ENCODE data around the gene KDELR3.

KDELR3 gene

GRCh38 chr22:38437416-38437815 lies 30.5 kb upstream of the KDELR3 start:
- in situ Hi-C loops (cut with HindIII; ENCODE audit: low sequenced_read_pairs) = no loop called here

GRCh38 chr22:38440747-38441350 lies 27.0 kb upstream of the KDELR3 start:
- in situ Hi-C loops (cut with HindIII; ENCODE audit: low sequenced_read_pairs) = no loop called here

- in situ Hi-C loops (cut with HindIII; ENCODE audit: low sequenced_read_pairs) = no loop called here
These were observed 26.1 kb upstream of the KDELR3 start for GRCh38 chr22:38441620-38442287.

- in situ Hi-C loops (cut with HindIII; ENCODE audit: low sequenced_read_pairs) = no loop called here
These were observed 24.8 kb upstream of the KDELR3 start for GRCh38 chr22:38442967-38443627.

- in situ Hi-C loops (cut with HindIII; ENCODE audit: low sequenced_read_pairs) = no loop called here
These were observed 24.0 kb upstream of the KDELR3 start for GRCh38 chr22:38443628-38444521.

GRCh38 chr22:38444783-38445182 lies 23.1 kb upstream of the KDELR3 start:
- in situ Hi-C loops (cut with HindIII; ENCODE audit: low sequenced_read_pairs) = no loop called here

- in situ Hi-C loops (cut with HindIII; ENCODE audit: low sequenced_read_pairs) = no loop called here
These were observed 21.8 kb upstream of the KDELR3 start for GRCh38 chr22:38446018-38446601.

- in situ Hi-C loops (cut with HindIII; ENCODE audit: low sequenced_read_pairs) = no loop called here
These were observed 18.8 kb upstream of the KDELR3 start for GRCh38 chr22:38448945-38449745.

GRCh38 chr22:38449776-38450175 lies 18.1 kb upstream of the KDELR3 start:
- in situ Hi-C loops (cut with HindIII; ENCODE audit: low sequenced_read_pairs) = no loop called here

- in situ Hi-C loops (cut with HindIII; ENCODE audit: low sequenced_read_pairs) = no loop called here
These were observed 17.6 kb upstream of the KDELR3 start for GRCh38 chr22:38450234-38450797.

- in situ Hi-C loops (cut with HindIII; ENCODE audit: low sequenced_read_pairs) = no loop called here
These were observed 16.5 kb upstream of the KDELR3 start for GRCh38 chr22:38451404-38451803.

- in situ Hi-C loops (cut with HindIII; ENCODE audit: low sequenced_read_pairs) = no loop called here
These were observed 16.0 kb upstream of the KDELR3 start for GRCh38 chr22:38451864-38452263.

GRCh38 chr22:38452373-38453065 lies 15.4 kb upstream of the KDELR3 start:
- in situ Hi-C loops (cut with HindIII; ENCODE audit: low sequenced_read_pairs) = no loop called here

GRCh38 chr22:38453066-38453672 lies 14.7 kb upstream of the KDELR3 start:
- in situ Hi-C loops (cut with HindIII; ENCODE audit: low sequenced_read_pairs) = no loop called here

- in situ Hi-C loops (cut with HindIII; ENCODE audit: low sequenced_read_pairs) = no loop called here
These were observed 13.9 kb upstream of the KDELR3 start for GRCh38 chr22:38453996-38454352.

GRCh38 chr22:38454353-38455075 lies 13.4 kb upstream of the KDELR3 start:
- in situ Hi-C loops (cut with HindIII; ENCODE audit: low sequenced_read_pairs) = no loop called here

- in situ Hi-C loops (cut with HindIII; ENCODE audit: low sequenced_read_pairs) = no loop called here
These were observed 12.8 kb upstream of the KDELR3 start, which contains the start of gene KCNJ4 for GRCh38 chr22:38455076-38455529. Gene KCNJ4 (minus strand): TSS chr22:38455199. CDS start chr22:38428132, 27,067 bp downstream.
